ENCODE data around the gene ARSG.

DNA sequence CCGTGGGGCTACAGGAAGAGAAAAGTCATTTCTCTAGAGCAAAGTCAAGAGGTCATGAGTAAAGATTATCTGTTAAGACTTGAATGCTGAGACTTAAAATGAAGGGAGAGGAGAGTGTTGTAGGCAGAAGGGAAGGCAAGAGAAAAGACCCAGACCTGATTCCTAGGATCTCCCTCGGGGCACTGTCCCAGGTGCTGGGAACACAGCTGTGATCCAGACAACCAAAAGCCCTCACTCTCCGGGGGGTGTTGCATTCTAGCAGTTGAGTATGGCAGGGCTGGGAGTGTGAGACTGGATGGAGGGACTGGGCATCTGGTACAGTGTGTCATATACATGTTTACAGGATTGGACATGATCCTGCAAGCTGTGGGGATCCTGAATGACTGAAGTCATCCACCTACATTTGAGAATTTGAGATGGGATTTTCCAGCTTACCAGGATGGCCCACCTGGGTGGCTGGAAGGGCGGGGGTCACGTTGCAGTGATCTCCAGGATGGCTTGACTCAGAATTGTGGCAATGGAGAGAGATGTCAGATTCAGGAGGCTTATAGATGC lies 29.1 kb downstream of the ARSG start:
- no peak for TF ChIP-seq NFRKB (IDR thresholded peaks at IDR 0.05; ENCODE audit: low read depth)
- TF ChIP-seq CSDE1 (IDR thresholded peaks at IDR 0.05): no peak
- TF ChIP-seq FIP1L1 (IDR thresholded peaks at IDR 0.05; ENCODE audit: low read depth, low read length, poor library complexity, severe bottlenecking): no peak
- TF ChIP-seq CTCF (IDR thresholded peaks at IDR 0.05 in 2 of 3, conservative IDR thresholded peaks at IDR 0.05 in 1 of 3; ENCODE audit: insufficient read depth in 2 of 3, low read depth in 1 of 3, low read length in 3 of 3): no peak
- no peak for TF ChIP-seq NUFIP1 (IDR thresholded peaks at IDR 0.05; ENCODE audit: partially characterized antibody)
- no peak for TF ChIP-seq ATF3 (IDR thresholded peaks at IDR 0.05)
- no peak for TF ChIP-seq ATF3 (CRISPR knock-in tag; conservative IDR thresholded peaks at IDR 0.05)
- TF ChIP-seq, protein P1, sequence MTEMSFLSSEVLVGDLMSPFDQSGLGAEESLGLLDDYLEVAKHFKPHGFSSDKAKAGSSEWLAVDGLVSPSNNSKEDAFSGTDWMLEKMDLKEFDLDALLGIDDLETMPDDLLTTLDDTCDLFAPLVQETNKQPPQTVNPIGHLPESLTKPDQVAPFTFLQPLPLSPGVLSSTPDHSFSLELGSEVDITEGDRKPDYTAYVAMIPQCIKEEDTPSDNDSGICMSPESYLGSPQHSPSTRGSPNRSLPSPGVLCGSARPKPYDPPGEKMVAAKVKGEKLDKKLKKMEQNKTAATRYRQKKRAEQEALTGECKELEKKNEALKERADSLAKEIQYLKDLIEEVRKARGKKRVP (CRISPR knock-in tag; IDR thresholded peaks at IDR 0.05): no peak
- TF ChIP-seq BCL6 (CRISPR knock-in tag; IDR thresholded peaks at IDR 0.05): no peak
- TF ChIP-seq, protein P2, sequence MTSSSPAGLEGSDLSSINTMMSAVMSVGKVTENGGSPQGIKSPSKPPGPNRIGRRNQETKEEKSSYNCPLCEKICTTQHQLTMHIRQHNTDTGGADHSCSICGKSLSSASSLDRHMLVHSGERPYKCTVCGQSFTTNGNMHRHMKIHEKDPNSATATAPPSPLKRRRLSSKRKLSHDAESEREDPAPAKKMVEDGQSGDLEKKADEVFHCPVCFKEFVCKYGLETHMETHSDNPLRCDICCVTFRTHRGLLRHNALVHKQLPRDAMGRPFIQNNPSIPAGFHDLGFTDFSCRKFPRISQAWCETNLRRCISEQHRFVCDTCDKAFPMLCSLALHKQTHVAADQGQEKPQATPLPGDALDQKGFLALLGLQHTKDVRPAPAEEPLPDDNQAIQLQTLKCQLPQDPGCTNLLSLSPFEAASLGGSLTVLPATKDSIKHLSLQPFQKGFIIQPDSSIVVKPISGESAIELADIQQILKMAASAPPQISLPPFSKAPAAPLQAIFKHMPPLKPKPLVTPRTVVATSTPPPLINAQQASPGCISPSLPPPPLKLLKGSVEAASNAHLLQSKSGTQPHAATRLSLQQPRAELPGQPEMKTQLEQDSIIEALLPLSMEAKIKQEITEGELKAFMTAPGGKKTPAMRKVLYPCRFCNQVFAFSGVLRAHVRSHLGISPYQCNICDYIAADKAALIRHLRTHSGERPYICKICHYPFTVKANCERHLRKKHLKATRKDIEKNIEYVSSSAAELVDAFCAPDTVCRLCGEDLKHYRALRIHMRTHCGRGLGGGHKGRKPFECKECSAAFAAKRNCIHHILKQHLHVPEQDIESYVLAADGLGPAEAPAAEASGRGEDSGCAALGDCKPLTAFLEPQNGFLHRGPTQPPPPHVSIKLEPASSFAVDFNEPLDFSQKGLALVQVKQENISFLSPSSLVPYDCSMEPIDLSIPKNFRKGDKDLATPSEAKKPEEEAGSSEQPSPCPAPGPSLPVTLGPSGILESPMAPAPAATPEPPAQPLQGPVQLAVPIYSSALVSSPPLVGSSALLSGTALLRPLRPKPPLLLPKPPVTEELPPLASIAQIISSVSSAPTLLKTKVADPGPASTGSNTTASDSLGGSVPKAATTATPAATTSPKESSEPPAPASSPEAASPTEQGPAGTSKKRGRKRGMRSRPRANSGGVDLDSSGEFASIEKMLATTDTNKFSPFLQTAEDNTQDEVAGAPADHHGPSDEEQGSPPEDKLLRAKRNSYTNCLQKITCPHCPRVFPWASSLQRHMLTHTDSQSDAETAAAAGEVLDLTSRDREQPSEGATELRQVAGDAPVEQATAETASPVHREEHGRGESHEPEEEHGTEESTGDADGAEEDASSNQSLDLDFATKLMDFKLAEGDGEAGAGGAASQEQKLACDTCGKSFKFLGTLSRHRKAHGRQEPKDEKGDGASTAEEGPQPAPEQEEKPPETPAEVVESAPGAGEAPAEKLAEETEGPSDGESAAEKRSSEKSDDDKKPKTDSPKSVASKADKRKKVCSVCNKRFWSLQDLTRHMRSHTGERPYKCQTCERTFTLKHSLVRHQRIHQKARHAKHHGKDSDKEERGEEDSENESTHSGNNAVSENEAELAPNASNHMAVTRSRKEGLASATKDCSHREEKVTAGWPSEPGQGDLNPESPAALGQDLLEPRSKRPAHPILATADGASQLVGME (CRISPR knock-in tag; IDR thresholded peaks at IDR 0.05): no peak
